ENCODE results near the gene TMEM119.

Gene TMEM119

DNA sequence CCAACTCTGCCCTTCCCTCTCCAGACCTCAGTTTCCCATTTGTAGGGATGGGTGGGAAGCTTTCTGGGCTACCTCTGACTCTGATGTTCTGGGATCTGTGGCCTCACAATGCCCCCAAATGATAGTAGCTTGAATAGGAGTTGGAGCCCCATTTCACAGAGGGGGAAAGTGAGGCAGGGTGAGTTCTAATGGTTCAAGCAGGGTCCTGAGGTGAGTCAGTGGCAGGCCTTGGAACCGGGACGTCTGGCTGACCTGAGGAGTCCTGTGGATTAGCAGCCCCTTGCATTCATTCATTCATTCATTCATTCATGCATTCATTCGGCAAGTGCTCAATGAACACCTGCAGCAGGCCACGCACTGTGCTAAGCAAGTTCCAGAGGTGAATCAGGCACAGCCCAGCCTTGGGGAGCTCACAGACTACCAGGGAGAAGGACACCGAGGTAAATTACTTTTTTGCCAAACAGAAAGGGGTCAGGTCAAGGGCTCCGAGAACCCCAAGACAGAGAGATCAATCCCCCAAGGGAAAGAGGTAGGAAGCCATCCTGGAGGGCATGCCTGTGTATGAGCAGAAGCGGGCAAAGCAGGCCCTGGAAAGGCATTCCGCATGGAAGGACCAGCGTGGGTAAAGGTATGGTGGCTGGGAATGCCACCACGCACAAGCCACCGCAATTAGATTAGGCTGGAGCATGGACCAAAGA is 818 bp upstream of the TMEM119 start:
- H3K4me3 ChIP-seq (ENCODE audit: low read depth, low read length) = no peak overlapping the region
- TF ChIP-seq, protein P1, sequence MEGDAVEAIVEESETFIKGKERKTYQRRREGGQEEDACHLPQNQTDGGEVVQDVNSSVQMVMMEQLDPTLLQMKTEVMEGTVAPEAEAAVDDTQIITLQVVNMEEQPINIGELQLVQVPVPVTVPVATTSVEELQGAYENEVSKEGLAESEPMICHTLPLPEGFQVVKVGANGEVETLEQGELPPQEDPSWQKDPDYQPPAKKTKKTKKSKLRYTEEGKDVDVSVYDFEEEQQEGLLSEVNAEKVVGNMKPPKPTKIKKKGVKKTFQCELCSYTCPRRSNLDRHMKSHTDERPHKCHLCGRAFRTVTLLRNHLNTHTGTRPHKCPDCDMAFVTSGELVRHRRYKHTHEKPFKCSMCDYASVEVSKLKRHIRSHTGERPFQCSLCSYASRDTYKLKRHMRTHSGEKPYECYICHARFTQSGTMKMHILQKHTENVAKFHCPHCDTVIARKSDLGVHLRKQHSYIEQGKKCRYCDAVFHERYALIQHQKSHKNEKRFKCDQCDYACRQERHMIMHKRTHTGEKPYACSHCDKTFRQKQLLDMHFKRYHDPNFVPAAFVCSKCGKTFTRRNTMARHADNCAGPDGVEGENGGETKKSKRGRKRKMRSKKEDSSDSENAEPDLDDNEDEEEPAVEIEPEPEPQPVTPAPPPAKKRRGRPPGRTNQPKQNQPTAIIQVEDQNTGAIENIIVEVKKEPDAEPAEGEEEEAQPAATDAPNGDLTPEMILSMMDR (conservative IDR thresholded peaks at IDR 0.05; ENCODE audit: low read depth, low read length) = no peak
- DNase-seq (ENCODE audit: low read depth) = no peak

DNA sequence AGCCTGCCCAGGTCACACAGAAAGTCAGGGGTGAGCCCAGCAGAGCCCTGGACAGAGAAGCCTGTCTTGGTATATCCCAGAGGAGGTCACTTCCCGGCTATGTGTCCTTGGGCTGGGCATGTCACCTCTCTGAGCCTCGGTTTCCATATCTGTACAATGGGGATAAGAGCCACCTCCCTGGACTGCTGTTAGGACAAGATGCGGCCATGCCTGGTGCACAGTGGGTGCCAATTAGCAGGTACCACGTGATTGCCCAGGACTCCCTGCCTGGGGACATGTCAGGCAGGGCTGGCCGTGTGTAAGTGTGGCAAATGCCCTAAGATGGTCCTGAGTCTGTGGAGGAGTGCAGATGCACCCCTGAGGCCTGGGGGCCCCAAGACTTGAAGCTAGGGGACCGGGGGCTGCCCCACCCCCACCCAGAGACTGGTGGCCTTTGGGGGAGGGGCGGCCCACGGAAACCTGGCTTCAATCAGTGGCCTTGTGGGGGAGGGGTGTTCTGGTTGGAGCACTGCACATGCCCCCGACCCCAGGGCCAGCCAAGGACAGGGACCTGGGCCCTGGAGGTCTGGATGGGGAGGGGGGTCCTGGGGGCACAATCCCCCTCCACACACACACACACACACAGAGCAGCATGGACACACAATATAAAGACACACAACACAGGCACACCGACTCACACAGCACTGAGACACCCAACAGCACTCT is 878 bp downstream of the TMEM119 start:
- H3K4me3 ChIP-seq (ENCODE audit: low read depth, low read length) = peak overlapping the region; percentile 20
- TF ChIP-seq, protein P1 (conservative IDR thresholded peaks at IDR 0.05; ENCODE audit: low read depth, low read length) = no peak
- no peak for DNase-seq (ENCODE audit: low read depth)

DNA sequence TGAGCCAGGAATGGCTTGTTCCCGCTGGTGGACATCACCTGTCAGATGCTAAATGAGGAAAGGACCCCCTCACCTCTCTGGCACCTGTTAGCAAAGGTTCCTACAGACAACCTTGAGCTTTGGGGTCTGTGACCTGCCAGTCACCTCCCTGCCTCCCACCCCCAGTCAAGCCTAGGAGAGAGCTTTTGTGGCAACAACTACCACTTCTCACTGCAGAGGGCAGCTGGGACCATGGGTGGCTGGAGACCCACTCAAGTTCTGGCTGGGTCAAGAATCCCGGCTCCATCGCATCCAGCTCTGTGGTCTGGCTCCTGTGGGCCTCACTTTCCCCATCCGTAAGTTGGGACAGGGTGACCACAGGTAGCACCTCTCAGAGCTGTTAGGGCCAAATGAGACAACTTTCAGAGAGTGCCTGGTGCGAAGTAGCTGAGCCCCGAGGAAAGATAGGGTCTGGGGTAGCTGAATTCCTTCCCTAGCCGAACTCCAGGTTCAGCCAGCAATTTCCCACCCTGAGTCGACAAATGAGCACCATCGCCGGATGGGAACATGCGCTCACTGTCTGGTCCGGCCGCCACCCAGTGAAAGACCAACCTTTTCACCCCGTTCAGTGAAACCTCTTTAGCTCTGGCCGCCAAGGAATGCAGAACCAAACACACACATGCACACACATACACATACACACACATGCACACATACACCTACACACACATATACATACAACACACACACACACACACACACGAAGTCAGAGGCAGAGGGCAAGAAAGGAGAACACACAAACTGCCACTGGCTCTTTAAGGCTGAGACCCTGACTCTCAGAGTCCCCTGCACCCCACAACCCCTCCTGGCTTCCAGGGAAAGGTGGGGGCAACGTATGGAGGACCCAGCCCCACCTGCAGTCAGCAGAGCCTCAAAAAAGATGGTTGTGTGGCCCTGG is 1.9 kb downstream of the TMEM119 start:
- H3K4me3 ChIP-seq (ENCODE audit: low read depth, low read length) = no peak overlapping the region
- DNase-seq (ENCODE audit: low read depth) = no peak
- TF ChIP-seq, protein P1 (conservative IDR thresholded peaks at IDR 0.05; ENCODE audit: low read depth, low read length) = no peak

DNA sequence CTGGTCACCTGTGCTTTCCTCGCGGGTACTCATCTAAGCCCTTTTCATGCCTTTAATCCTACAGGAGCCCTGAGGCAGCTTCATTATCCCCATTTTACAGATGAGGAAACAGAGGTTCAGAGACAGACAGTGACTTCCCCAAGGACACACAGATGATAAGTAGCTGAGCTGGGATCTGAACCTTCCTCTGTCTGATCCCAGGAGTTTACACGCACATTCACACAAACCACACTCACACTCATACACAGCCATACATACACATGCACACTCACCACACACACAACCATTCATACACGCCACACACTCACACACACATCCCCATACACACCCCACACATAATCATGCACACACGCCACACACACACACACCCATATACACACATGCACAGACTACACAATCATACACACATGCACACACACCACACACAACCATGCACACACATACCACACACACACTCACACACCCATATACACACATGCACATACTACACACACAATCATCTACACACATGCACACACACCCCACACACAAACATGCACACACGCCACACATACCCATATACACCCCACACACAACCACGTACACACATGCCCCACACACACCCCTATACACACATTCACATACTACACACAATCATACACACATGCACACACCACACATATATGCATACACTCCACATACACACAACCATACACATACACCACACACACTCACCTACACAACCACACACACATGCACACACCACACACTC is 2.7 kb downstream of the TMEM119 start:
- H3K4me3 ChIP-seq (ENCODE audit: low read depth, low read length) = no peak overlapping the region
- DNase-seq (ENCODE audit: low read depth) = no peak
- TF ChIP-seq, protein P1 (conservative IDR thresholded peaks at IDR 0.05; ENCODE audit: low read depth, low read length) = no peak

DNA sequence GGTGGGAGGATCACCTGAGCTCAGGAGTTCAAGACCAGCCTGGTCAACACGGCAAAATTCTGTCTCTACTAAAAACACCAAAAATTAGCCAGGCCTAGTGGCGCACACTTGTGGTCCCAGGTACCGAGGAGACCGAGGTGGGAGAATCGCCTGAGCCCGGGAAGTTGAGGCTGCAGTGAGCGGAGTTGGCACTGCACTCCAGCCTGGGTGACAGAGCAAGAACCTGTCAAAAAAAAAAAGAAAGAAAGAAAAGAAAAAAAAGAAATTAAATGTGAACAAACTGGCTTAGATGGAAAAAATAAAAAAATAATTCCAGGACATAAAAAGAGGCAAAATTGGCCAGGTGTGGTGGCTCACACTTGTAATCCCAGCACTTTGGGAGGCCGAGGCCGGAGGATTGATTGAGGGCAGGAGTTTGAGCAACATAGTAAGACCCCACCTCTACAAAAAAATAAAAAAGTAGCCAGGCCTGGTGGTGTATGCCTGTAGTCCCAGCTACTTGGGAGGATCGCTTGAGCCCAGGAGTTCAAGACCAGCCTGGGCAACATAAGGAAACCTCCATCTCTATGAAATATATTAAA is 3.5 kb downstream of the TMEM119 start:
- TF ChIP-seq, protein P1 (conservative IDR thresholded peaks at IDR 0.05; ENCODE audit: low read depth, low read length) = no peak
- DNase-seq (ENCODE audit: low read depth) = no peak
- H3K4me3 ChIP-seq (ENCODE audit: low read depth, low read length) = no peak overlapping the region

Data from choroid plexus epithelial cell (primary cell).